HEK293 (cell line): ENCODE measurements around the gene NF2.

Experiments used
- CTCF ChIA-PET: fragments of 350-600 bp; formaldehyde crosslinking; extraction: SDS; loops from one replicate; lab custom pipeline; 2021; ENCODE audit warnings: antibody characterized with exemption; lab: Yijun Ruan, JAX
- POLR2A ChIA-PET: fragments of 300-600 bp; formaldehyde crosslinking; extraction: SDS; loops from one replicate; lab custom pipeline; 2020; ENCODE audit warnings: antibody characterized with exemption, inconsistent platforms; lab: Yijun Ruan, JAX
- H3K27ac ChIP-seq: fragments of 200-500 bp; sonication (Bioruptor generic); 2 replicates; pipeline ENCODE4 v1.5.1; 2014; ENCODE audit warnings: low read depth, low read length, control low read depth, inconsistent platforms; ENCODE audit errors: extremely low read depth
- H3K36me3 ChIP-seq, 2 experiments: fragments of 200-500 bp in 1 of 2; sonication (Bioruptor generic) in 1 of 2; 1 replicate in 1 of 2; 2 replicates in 1 of 2; pipeline ENCODE4 v1.5.1; 2014 to 2017; ENCODE audit warnings: inconsistent platforms in 2 of 2, low read length in 2 of 2; ENCODE audit not compliant: control insufficient read depth in 2 of 2, insufficient read depth in 1 of 2
- H3K4me1 ChIP-seq: fragments of 200-500 bp; sonication (Bioruptor generic); 2 replicates; pipeline ENCODE4 v1.5.1; 2014; ENCODE audit warnings: mild to moderate bottlenecking, low read length, inconsistent platforms; ENCODE audit not compliant: control insufficient read depth, insufficient read depth
- H3K4me3 ChIP-seq: 2 replicates; pipeline ENCODE4 v1.5.1; 2011; ENCODE audit warnings: low read depth, mild to moderate bottlenecking, control low read depth, low read length, moderate library complexity
- H3K9me3 ChIP-seq: fragments of 200-500 bp; sonication (Bioruptor generic); 2 replicates; pipeline ENCODE4 v1.5.1; 2014; ENCODE audit warnings: low read depth, low read length, inconsistent platforms; ENCODE audit not compliant: control insufficient read depth, insufficient read depth
- AEBP2 ChIP-seq: fragments of 450-650 bp; formaldehyde crosslinking; IDR thresholded peaks from 2 replicates; pipeline ENCODE4 v1.5.1; 2016; ENCODE audit warnings: missing biosample characterization, missing genetic modification characterization, borderline replicate concordance
- GLIS1 ChIP-seq: fragments of 450-650 bp; formaldehyde crosslinking; IDR thresholded peaks from 2 replicates; pipeline ENCODE4 v1.5.1; 2016; ENCODE audit warnings: missing biosample characterization, missing genetic modification characterization
- IKZF3 ChIP-seq: fragments of 450-650 bp; IDR thresholded peaks from 2 replicates; pipeline ENCODE4 v1.5.0; 2018; ENCODE audit warnings: missing biosample characterization, mild to moderate bottlenecking, missing genetic modification characterization, moderate library complexity
- KLF1 ChIP-seq: fragments of 450-650 bp; formaldehyde crosslinking; IDR thresholded peaks from 2 replicates; pipeline ENCODE4 v1.5.1; 2016; ENCODE audit warnings: missing biosample characterization, missing genetic modification characterization
- KLF9 ChIP-seq: fragments of 450-650 bp; formaldehyde crosslinking; IDR thresholded peaks from 2 replicates; pipeline ENCODE4 v1.5.1; 2016; ENCODE audit warnings: missing biosample characterization, missing genetic modification characterization, low read depth
- PATZ1 ChIP-seq: fragments of 450-650 bp; formaldehyde crosslinking; IDR thresholded peaks from 2 replicates; pipeline ENCODE4 v1.5.1; 2016; ENCODE audit warnings: missing biosample characterization, missing genetic modification characterization
- RBAK ChIP-seq: fragments of 450-650 bp; formaldehyde crosslinking; IDR thresholded peaks from 2 replicates; pipeline ENCODE4 v1.5.1; 2016; ENCODE audit warnings: missing biosample characterization, missing genetic modification characterization
- SP2 ChIP-seq: fragments of 450-650 bp; formaldehyde crosslinking; IDR thresholded peaks from 2 replicates; pipeline ENCODE4 v1.5.1; 2016; ENCODE audit warnings: missing biosample characterization, missing genetic modification characterization
- ZBTB17 ChIP-seq: fragments of 450-650 bp; formaldehyde crosslinking; IDR thresholded peaks from 2 replicates; pipeline ENCODE4 v1.5.1; 2016; ENCODE audit warnings: missing biosample characterization, missing genetic modification characterization
- ZBTB48 ChIP-seq: fragments of 450-650 bp; formaldehyde crosslinking; IDR thresholded peaks from 2 replicates; pipeline ENCODE4 v1.5.1; 2016; ENCODE audit warnings: missing biosample characterization, missing genetic modification characterization
- ZBTB49 ChIP-seq: fragments of 450-650 bp; formaldehyde crosslinking; IDR thresholded peaks from 2 replicates; pipeline ENCODE4 v1.5.1; 2016; ENCODE audit warnings: missing biosample characterization, missing genetic modification characterization, low read depth
- ZEB2 ChIP-seq: fragments of 450-650 bp; formaldehyde crosslinking; IDR thresholded peaks from 2 replicates; pipeline ENCODE4 v1.5.1; 2016; ENCODE audit warnings: missing biosample characterization, missing genetic modification characterization
- ZFP37 ChIP-seq: fragments of 450-650 bp; formaldehyde crosslinking; IDR thresholded peaks from 2 replicates; pipeline ENCODE4 v1.5.1; 2016; ENCODE audit warnings: missing biosample characterization, missing genetic modification characterization
- ZIC2 ChIP-seq: fragments of 450-650 bp; formaldehyde crosslinking; IDR thresholded peaks from 2 replicates; pipeline ENCODE4 v1.5.1; 2016; ENCODE audit warnings: missing biosample characterization, missing genetic modification characterization
- ZNF140 ChIP-seq: fragments of 450-650 bp; formaldehyde crosslinking; IDR thresholded peaks from 2 replicates; pipeline ENCODE4 v1.5.1; 2016; ENCODE audit warnings: missing biosample characterization, missing genetic modification characterization
- ZNF157 ChIP-seq: fragments of 450-650 bp; formaldehyde crosslinking; IDR thresholded peaks from 2 replicates; pipeline ENCODE4 v1.5.1; 2016; ENCODE audit warnings: missing biosample characterization, missing genetic modification characterization
- ZNF394 ChIP-seq: fragments of 450-650 bp; formaldehyde crosslinking; IDR thresholded peaks from 2 replicates; pipeline ENCODE4 v1.5.1; 2016; ENCODE audit warnings: missing biosample characterization, missing genetic modification characterization, mild to moderate bottlenecking, moderate library complexity, borderline replicate concordance
- ZNF398 ChIP-seq: fragments of 450-650 bp; formaldehyde crosslinking; IDR thresholded peaks from 2 replicates; pipeline ENCODE4 v1.5.1; 2017; ENCODE audit warnings: missing biosample characterization, missing genetic modification characterization
- ZNF404 ChIP-seq: fragments of 450-650 bp; formaldehyde crosslinking; IDR thresholded peaks from 2 replicates; pipeline ENCODE4 v1.5.1; 2017; ENCODE audit warnings: missing biosample characterization, missing genetic modification characterization
- ZNF529 ChIP-seq: fragments of 450-650 bp; formaldehyde crosslinking; IDR thresholded peaks from 2 replicates; pipeline ENCODE4 v1.5.1; 2017; ENCODE audit warnings: missing genetic modification characterization, missing biosample characterization; ENCODE audit not compliant: insufficient replicate concordance
- ZNF558 ChIP-seq: fragments of 450-650 bp; formaldehyde crosslinking; IDR thresholded peaks from 2 replicates; pipeline ENCODE4 v1.5.1; 2016; ENCODE audit warnings: missing biosample characterization, missing genetic modification characterization
- ZNF626 ChIP-seq: fragments of 450-650 bp; sonication (Bioruptor Pico); formaldehyde crosslinking; IDR thresholded peaks from 2 replicates; pipeline ENCODE4 v1.5.1; 2018; ENCODE audit warnings: missing biosample characterization, missing genetic modification characterization, inconsistent platforms
- ZSCAN18 ChIP-seq: fragments of 450-650 bp; formaldehyde crosslinking; IDR thresholded peaks from 2 replicates; pipeline ENCODE4 v1.5.1; 2016; ENCODE audit warnings: missing biosample characterization, missing genetic modification characterization

The NF2 gene

GRCh38 chr22:29712119-29712518 is 108.7 kb downstream of the NF2 start (continued):
- TF ChIP-seq ZNF398 (tag by site-specific recombination) (peak; percentile 52), ZNF529 (tag by site-specific recombination) (no peak), KLF1 (no peak)

- no peak overlapping the region for H3K27ac ChIP-seq
- no peaks in the 10 kb centered on the region for H3K4me1 ChIP-seq
- H3K36me3 ChIP-seq = no peaks in the 10 kb centered on the region
- ChIA-PET POLR2A (no interaction called here), CTCF (no interaction called here)
- H3K4me3 ChIP-seq = no peak overlapping the region
- H3K9me3 ChIP-seq = no peaks in the 10 kb centered on the region
- no peak for TF ChIP-seq ZEB2 (tag by site-specific recombination)
- no peak for TF ChIP-seq AEBP2 (tag by site-specific recombination)
- TF ChIP-seq ZNF394 (tag by site-specific recombination) = peak; percentile 71; the same call in 1 of the 2 replicates
- TF ChIP-seq ZIC2 (tag by site-specific recombination) = peak; percentile 61
- peak; percentile 86 for TF ChIP-seq GLIS1 (tag by site-specific recombination)
- no peak for TF ChIP-seq ZBTB49 (tag by site-specific recombination)
- TF ChIP-seq ZNF140 (tag by site-specific recombination) = no peak
- TF ChIP-seq ZSCAN18 (tag by site-specific recombination) = no peak
- no peak for TF ChIP-seq PATZ1 (tag by site-specific recombination)
- TF ChIP-seq ZNF558 (tag by site-specific recombination) = no peak
Measured at GRCh38 chr22:29713156-29713727, 109.8 kb downstream of the NF2 start.

- Histone ChIP-seq H3K4me3 (no peak overlapping the region), H3K36me3 (no peaks in the 10 kb centered on the region), H3K4me1 (no peaks in the 10 kb centered on the region), H3K27ac (no peak overlapping the region), H3K9me3 (no peaks in the 10 kb centered on the region)
- ChIA-PET POLR2A (no interaction called here), CTCF (interaction anchor here (0.7 to 1.3 kb wide), 3 partner anchors 10 to 373 kb away, joined by 3 to 5 read pairs (median 3); no protein-coding TSS in a partner anchor)
- TF ChIP-seq ZBTB17 (tag by site-specific recombination) (peak; percentile 52; the same call in 1 of the 2 replicates), ZNF404 (no peak), ZBTB48 (tag by site-specific recombination) (peak; percentile 62), KLF9 (tag by site-specific recombination) (no peak), RBAK (tag by site-specific recombination) (no peak), ZFP37 (tag by site-specific recombination) (no peak), IKZF3 (peak; percentile 22; the same call in 1 of the 2 replicates), ZNF626 (tag by site-specific recombination) (no peak), ZSCAN18 (tag by site-specific recombination) (no peak), ZNF157 (tag by site-specific recombination) (no peak), SP2 (0 out of 2 replicates have a peak, but pooled peaks have one; percentile 16)
Measured at GRCh38 chr22:29715240-29715639, 111.8 kb downstream of the NF2 start.
